Measurements from ENCODE around the gene C20orf202. TPM values are rescaled to one million over a fixed set of nuclear protein-coding genes. Genes with fewer than 3 reads are reported as not detected.
A peak's percentile ranks its signal among the peaks of the same experiment; 100 is the strongest.

C20orf202 gene
- total RNA-seq, 2 donors from 2014 or later = not detected

DNA sequence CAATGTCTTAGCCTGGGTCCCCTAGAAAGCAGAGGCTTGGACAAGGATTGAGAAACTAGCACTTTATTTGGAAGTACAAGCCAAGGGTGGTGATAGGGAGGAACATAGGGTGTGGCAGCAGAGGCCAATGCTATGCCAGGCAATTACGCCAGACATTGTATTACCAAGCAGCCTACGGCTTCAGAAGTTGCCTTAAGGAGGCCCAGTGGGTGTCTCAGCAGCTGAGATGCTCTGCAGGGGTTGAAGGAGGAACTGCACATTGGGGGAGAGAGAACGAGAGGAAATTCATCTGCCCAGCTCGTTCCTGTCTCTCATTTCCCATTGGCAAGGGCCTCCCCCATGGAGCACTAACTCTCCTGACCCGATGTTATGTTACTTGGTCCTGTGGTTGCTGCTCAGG is 859 bp downstream of the C20orf202 start:
- Mint-ChIP-seq H3K4me1 (no peaks in the 10 kb centered on the region), H3K4me3 (no peak overlapping the region), H3K36me3 (ENCODE audit: low read depth) (no peaks in the 10 kb centered on the region), H3K9me3 (no peaks in the 10 kb centered on the region), H3K27ac (no peak overlapping the region), H3K27me3 (ENCODE audit: insufficient read depth) (peaks cover 16% of the 10 kb centered on the region)
- Histone ChIP-seq H3K4me3 (ENCODE audit: low read length) (no peak overlapping the region), H3K36me3 (ENCODE audit: control insufficient read depth, insufficient read depth, low read length) (no peaks in the 10 kb centered on the region), H3K27me3 (ENCODE audit: control insufficient read depth, insufficient read depth, low read length, poor library complexity, severe bottlenecking) (peaks cover 28% of the 10 kb centered on the region), H3K9ac (ENCODE audit: extremely low read depth, low read length, poor library complexity, severe bottlenecking) (no peak overlapping the region), H3K27ac (ENCODE audit: low read depth, low read length) (no peak overlapping the region), H3K9me3 (ENCODE audit: control insufficient read depth, low read length) (no peaks in the 10 kb centered on the region), H3K4me1 (ENCODE audit: control insufficient read depth, insufficient read depth, low read length) (no peaks in the 10 kb centered on the region)
- TF ChIP-seq, protein P1, sequence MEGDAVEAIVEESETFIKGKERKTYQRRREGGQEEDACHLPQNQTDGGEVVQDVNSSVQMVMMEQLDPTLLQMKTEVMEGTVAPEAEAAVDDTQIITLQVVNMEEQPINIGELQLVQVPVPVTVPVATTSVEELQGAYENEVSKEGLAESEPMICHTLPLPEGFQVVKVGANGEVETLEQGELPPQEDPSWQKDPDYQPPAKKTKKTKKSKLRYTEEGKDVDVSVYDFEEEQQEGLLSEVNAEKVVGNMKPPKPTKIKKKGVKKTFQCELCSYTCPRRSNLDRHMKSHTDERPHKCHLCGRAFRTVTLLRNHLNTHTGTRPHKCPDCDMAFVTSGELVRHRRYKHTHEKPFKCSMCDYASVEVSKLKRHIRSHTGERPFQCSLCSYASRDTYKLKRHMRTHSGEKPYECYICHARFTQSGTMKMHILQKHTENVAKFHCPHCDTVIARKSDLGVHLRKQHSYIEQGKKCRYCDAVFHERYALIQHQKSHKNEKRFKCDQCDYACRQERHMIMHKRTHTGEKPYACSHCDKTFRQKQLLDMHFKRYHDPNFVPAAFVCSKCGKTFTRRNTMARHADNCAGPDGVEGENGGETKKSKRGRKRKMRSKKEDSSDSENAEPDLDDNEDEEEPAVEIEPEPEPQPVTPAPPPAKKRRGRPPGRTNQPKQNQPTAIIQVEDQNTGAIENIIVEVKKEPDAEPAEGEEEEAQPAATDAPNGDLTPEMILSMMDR (conservative IDR thresholded peaks at IDR 0.05) = no peak
- peak; percentile 25 for DNase-seq
- 85 to 86% methylated on average over 4 to 5 of the region's 5 CpGs for whole genome bisulfite sequencing, 2 experiments (ENCODE audit: insufficient coverage in 1 of 2, insufficient read length in 1 of 2)

DNA sequence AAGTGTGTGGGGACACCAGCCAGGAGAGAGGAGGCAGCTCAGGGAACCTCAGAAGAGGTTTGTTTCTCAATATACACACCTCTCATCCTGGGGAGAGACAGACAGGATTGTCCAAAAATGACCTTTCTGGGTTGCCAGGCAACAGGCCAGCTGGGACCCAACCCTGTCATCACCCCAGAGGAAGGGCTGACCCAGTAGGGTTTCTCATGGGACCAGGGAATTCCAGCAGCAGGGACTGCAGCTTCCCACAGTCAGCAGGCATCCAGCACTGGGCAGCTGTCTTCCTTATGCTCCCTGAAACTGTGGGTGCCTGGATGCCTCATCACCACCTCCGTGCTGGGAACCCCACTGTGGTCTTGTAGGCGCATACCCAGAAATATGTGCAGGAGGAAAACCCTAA is 1.3 kb downstream of the C20orf202 start:
- Mint-ChIP-seq H3K4me1 (no peaks in the 10 kb centered on the region), H3K27me3 (ENCODE audit: insufficient read depth) (peaks cover 18% of the 10 kb centered on the region), H3K4me3 (no peak overlapping the region), H3K9me3 (no peaks in the 10 kb centered on the region), H3K36me3 (ENCODE audit: low read depth) (no peaks in the 10 kb centered on the region), H3K27ac (no peak overlapping the region)
- Histone ChIP-seq H3K36me3 (ENCODE audit: control insufficient read depth, insufficient read depth, low read length) (no peaks in the 10 kb centered on the region), H3K4me3 (ENCODE audit: low read length) (no peak overlapping the region), H3K9ac (ENCODE audit: extremely low read depth, low read length, poor library complexity, severe bottlenecking) (no peak overlapping the region), H3K27ac (ENCODE audit: low read depth, low read length) (no peak overlapping the region), H3K27me3 (ENCODE audit: control insufficient read depth, insufficient read depth, low read length, poor library complexity, severe bottlenecking) (peaks cover 31% of the 10 kb centered on the region), H3K9me3 (ENCODE audit: control insufficient read depth, low read length) (no peaks in the 10 kb centered on the region), H3K4me1 (ENCODE audit: control insufficient read depth, insufficient read depth, low read length) (no peaks in the 10 kb centered on the region)
- DNase-seq = peak; percentile 31
- TF ChIP-seq, protein P1 (conservative IDR thresholded peaks at IDR 0.05) = no peak
- WGBS, 2 experiments (ENCODE audit: insufficient coverage in 1 of 2, insufficient read length in 1 of 2) = 92 to 100% methylated on average over 1 to 2 of the region's 2 CpGs

DNA sequence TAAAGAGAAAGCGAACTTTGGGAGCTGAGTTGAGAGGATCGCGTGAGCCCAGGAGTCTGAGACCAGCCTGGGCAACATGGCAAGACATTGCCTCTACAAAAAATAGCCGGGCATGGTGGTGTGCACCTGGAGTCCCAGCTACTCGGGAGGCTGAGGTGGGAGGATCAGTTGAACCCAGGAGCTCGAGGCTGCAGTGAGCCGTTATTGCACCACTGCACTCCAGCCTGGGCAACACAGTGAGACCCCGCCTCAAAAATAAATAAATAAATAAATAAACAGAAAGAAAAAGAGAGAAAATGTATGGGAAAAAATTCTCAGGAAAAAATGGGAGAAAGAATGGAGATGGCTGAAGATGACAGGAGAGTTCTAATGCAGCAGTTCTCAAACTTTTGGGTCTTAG is 2.5 kb downstream of the C20orf202 start:
- Histone ChIP-seq H3K9me3 (ENCODE audit: control insufficient read depth, low read length) (no peaks in the 10 kb centered on the region), H3K27me3 (ENCODE audit: control insufficient read depth, insufficient read depth, low read length, poor library complexity, severe bottlenecking) (peaks cover 32% of the 10 kb centered on the region), H3K9ac (ENCODE audit: extremely low read depth, low read length, poor library complexity, severe bottlenecking) (no peak overlapping the region), H3K27ac (ENCODE audit: low read depth, low read length) (no peak overlapping the region), H3K4me1 (ENCODE audit: control insufficient read depth, insufficient read depth, low read length) (no peaks in the 10 kb centered on the region), H3K4me3 (ENCODE audit: low read length) (no peak overlapping the region), H3K36me3 (ENCODE audit: control insufficient read depth, insufficient read depth, low read length) (no peaks in the 10 kb centered on the region)
- Mint-ChIP-seq H3K9me3 (no peaks in the 10 kb centered on the region), H3K27ac (no peak overlapping the region), H3K4me1 (no peaks in the 10 kb centered on the region), H3K4me3 (no peak overlapping the region), H3K36me3 (ENCODE audit: low read depth) (no peaks in the 10 kb centered on the region), H3K27me3 (ENCODE audit: insufficient read depth) (peaks cover 22% of the 10 kb centered on the region)
- WGBS, 2 experiments (ENCODE audit: insufficient coverage in 1 of 2, insufficient read length in 1 of 2) = 93 to 100% methylated on average over 4 to 6 of the region's 8 CpGs
- no peak for DNase-seq
- TF ChIP-seq, protein P1 (conservative IDR thresholded peaks at IDR 0.05) = no peak

Data from endodermal cell (in vitro differentiated cells).